Hepatocyte (in vitro differentiated cells): ENCODE data around the gene ARID2.

Source experiments
- CTCF ChIP-seq: fragments of 200-600 bp; sonication (generic); IDR thresholded peaks from 2 replicates; pipeline ENCODE4 v1.5.1; 2016; ENCODE audit warnings: antibody characterized with exemption, mild to moderate bottlenecking; ENCODE audit not compliant: poor library complexity
- EZH2 ChIP-seq: fragments of 200-600 bp; sonication (generic); IDR thresholded peaks from 2 replicates; pipeline ENCODE4 v1.6.1; 2016; ENCODE audit warnings: antibody characterized with exemption, mild to moderate bottlenecking, borderline replicate concordance
- EZH2phosphoT487 ChIP-seq: fragments of 200-600 bp; sonication (generic); IDR thresholded peaks from one replicate; pipeline ENCODE4 v1.6.1; 2018; ENCODE audit warnings: antibody characterized with exemption, mild to moderate bottlenecking, low read depth, moderate library complexity; ENCODE audit not compliant: unreplicated experiment, severe bottlenecking

GRCh38 chr12:45893240-45893639 lies 163.7 kb downstream of the ARID2 start:
- no peak for TF ChIP-seq CTCF
- TF ChIP-seq EZH2phosphoT487: no peak
- no peak for TF ChIP-seq EZH2
